GM19240 (cell line): ENCODE data around the gene ARPC1A.
"Not testable (repeated sequence)": the region's sequence is repeated elsewhere in the genome, so short reads cannot be mapped to it uniquely, and the experiment has no call there.

Source experiments
- DNase-seq: peaks from one replicate; pipeline ENCODE4 v3.0.0; 2011; ENCODE audit warnings: low spot score; ENCODE audit not compliant: insufficient read length

Gene ARPC1A

GRCh38 chr7:99325592-99326407, at the start of gene ARPC1A:
TSS of gene ARPC1A (plus strand) at chr7:99325898. CDS start at chr7:99333354, 7,456 bp downstream.
- DNase-seq: peak; percentile 86

GRCh38 chr7:99278180-99278579, 47.5 kb upstream of the ARPC1A start:
- no peak for DNase-seq

GRCh38 chr7:99284165-99284564, 41.5 kb upstream of the ARPC1A start:
- DNase-seq: not testable (repeated sequence)

GRCh38 chr7:99287779-99288534, 37.7 kb upstream of the ARPC1A start:
- DNase-seq: no peak

GRCh38 chr7:99289185-99289584, 36.5 kb upstream of the ARPC1A start:
- DNase-seq: no peak

GRCh38 chr7:99290148-99290547, 35.5 kb upstream of the ARPC1A start:
- not testable (repeated sequence) for DNase-seq

- no peak for DNase-seq
Measured at GRCh38 chr7:99290980-99291607, 34.6 kb upstream of the ARPC1A start.

- no peak for DNase-seq
Measured at GRCh38 chr7:99292127-99292526, 33.6 kb upstream of the ARPC1A start.

GRCh38 chr7:99293167-99293566, 32.5 kb upstream of the ARPC1A start:
- no peak for DNase-seq

GRCh38 chr7:99293650-99294049, 32.0 kb upstream of the ARPC1A start:
- no peak for DNase-seq

- DNase-seq: no peak
Measured at GRCh38 chr7:99296471-99296870, 29.2 kb upstream of the ARPC1A start.

- DNase-seq: no peak
Measured at GRCh38 chr7:99301496-99301895, 24.2 kb upstream of the ARPC1A start.

- DNase-seq: no peak
Measured at GRCh38 chr7:99305473-99306260, 20.0 kb upstream of the ARPC1A start.

- DNase-seq: no peak
Measured at GRCh38 chr7:99308461-99309074, 17.1 kb upstream of the ARPC1A start.

- no peak for DNase-seq
Measured at GRCh38 chr7:99309111-99309510, 16.6 kb upstream of the ARPC1A start.

- no peak for DNase-seq
Measured at GRCh38 chr7:99310004-99310403, 15.7 kb upstream of the ARPC1A start.

- DNase-seq: no peak
Measured at GRCh38 chr7:99311702-99312101, 14.0 kb upstream of the ARPC1A start.

- peak; percentile 53 for DNase-seq
Measured at GRCh38 chr7:99312316-99313203, 13.1 kb upstream of the ARPC1A start.

GRCh38 chr7:99313204-99313573, 12.5 kb upstream of the ARPC1A start:
- DNase-seq: no peak

GRCh38 chr7:99314504-99314903, 11.2 kb upstream of the ARPC1A start:
- no peak for DNase-seq
